8988T (cell line): ENCODE results near the gene FBXO11.
"Not testable (repeated sequence)": the region's sequence is repeated elsewhere in the genome, so short reads cannot be mapped to it uniquely, and the experiment has no call there.

ENCODE experiments used
- DNase-seq: peaks from one replicate; pipeline ENCODE4 v3.0.0; 2011

The FBXO11 gene

GRCh38 chr2:47906157-47907038 lies at the start of gene FBXO11:
Gene FBXO11 (minus strand): TSS chr2:47906498. CDS start chr2:47905720, 778 bp downstream.
- DNase-seq, result peak; percentile 53

GRCh38 chr2:47950340-47951301 lies 44.3 kb upstream of the FBXO11 start:
- DNase-seq, result no peak

DNA sequence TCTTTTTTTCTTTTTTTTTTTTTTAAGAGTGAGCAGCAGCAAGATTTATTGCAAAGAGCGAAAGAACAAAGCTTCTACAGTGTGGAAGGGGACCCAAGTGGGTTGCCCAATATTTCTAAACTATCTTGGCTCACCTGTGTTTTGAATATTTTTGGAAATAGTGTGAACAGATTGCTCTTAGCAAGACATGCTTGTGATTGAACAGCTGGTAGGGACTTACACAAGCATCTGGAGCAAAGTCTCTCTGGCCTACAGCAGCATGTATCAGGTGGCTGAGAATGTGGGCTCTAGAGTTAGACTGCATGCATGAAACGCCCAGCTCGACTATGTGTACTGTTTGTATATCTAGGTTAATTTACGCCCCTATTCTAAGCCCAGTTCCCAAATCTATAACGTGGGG lies 40.3 kb upstream of the FBXO11 start:
- no peak for DNase-seq

DNA sequence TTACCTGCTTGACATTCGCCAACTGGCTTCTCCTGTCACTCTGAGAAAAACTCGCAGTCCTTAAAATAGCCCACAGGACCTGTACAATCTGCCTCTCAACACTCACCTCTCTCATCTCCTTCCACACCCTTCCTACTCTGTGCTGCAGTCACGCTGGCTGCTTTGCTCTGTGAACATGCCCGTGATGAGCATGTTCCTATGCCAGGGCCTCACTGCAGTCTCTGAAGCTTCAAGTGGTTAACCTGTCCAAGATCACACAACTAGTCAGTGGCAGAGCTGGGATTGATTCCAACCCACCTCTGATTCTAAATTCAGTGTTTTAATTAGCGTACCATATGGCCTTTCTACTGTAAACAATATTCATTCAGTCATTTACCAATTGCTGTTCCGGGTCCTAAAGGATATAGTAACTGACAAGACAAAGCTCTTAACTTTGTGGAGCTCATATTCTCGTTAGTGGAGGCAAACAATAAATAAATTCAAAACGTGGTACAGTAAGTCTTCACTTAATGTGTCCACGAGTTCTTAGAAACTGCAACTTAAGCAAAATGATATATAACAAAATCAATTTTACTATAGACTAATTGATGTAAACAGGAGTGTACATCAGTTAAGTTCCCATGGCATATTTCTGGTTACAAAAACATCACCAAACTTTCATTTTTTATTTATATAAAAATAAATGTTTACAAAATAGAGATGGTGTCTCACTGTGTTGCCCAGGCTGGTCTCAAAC lies 38.9 kb upstream of the FBXO11 start:
- no peak for DNase-seq

- DNase-seq, result no peak
Observed at GRCh38 chr2:47941936-47942335, 35.6 kb upstream of the FBXO11 start.

DNA sequence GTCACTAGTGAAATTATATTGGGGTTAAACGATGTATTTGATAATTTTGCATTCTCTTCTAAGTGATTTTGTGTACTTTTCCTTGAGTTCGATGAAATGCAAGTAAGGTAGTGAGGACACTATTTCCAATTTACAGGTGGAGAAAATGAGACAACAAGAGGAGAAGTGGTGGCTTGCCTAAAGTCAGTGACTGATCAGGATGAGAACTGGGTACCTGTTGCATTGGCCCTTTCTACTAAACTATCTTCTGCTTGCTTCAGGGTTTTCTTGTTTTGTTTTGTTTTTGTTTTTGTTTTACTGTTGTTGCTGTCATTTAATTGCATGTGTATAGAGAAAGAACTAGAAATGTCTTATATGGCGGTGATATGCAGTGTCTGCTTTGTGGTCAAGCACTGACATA lies 31.4 kb upstream of the FBXO11 start:
- no peak for DNase-seq

GRCh38 chr2:47935071-47935470 lies 28.8 kb upstream of the FBXO11 start:
- DNase-seq, result no peak

- DNase-seq, result no peak
Observed at GRCh38 chr2:47918043-47918442, 11.7 kb upstream of the FBXO11 start.

GRCh38 chr2:47917276-47917961 lies 11.1 kb upstream of the FBXO11 start:
- no peak for DNase-seq

GRCh38 chr2:47916412-47916811 lies 10.1 kb upstream of the FBXO11 start:
- no peak for DNase-seq

GRCh38 chr2:47910662-47911061 lies 4.4 kb upstream of the FBXO11 start:
- DNase-seq, result not testable (repeated sequence)

DNA sequence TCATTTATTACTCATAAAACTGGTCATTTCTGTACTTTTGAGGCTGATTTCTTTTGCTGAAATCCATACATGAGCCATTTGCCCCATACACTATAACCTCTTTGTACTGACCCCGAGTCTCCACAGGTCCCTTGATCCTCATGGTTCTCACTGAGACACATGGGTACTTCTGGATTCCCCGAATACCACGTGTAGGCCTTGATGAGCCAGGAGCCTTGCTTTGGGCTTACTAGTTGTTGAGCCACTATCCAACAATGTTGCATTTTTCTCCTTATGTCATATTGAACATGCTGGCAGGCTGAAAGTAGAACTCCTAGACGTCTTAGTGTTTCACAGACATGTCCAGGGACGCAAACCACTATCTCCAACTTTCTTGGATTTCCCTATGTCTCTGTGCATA lies 2.4 kb upstream of the FBXO11 start:
- DNase-seq, result no peak

DNA sequence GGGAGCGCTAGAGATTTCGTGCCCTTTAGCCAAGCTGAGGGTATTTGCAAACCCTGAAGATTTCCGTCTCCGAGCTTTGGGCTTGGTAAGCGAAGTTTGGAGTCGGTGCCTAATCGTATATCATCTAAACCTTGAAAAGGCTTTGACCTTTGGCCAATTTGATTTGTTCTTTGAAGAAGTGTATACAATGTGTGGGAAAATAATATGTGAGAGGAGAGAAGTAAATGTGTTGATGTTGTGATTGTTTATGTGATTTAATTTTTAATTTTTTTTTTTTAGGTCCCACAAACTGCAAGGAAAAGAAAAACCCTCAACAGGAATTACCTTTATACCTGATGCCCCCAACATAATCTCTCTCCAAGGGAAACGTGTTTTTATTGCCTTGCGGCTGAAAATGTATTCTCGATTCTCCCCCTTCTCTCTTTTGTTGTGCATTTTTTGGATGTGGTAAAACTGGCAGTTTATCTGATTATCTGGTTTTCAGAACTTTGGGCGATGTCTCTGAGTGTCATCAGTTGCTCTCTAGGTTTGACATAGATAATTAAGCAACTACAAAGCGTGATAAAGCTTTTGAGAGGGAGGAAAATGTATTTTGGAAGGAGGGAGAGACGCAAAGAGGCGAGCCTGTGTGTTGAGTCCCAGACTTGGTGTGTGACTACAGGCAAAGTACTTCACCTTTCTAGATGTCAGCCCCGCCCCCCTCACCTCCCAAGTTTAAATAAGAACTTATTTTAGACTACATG lies 912 bp upstream of the FBXO11 start:
- DNase-seq, result no peak

DNA sequence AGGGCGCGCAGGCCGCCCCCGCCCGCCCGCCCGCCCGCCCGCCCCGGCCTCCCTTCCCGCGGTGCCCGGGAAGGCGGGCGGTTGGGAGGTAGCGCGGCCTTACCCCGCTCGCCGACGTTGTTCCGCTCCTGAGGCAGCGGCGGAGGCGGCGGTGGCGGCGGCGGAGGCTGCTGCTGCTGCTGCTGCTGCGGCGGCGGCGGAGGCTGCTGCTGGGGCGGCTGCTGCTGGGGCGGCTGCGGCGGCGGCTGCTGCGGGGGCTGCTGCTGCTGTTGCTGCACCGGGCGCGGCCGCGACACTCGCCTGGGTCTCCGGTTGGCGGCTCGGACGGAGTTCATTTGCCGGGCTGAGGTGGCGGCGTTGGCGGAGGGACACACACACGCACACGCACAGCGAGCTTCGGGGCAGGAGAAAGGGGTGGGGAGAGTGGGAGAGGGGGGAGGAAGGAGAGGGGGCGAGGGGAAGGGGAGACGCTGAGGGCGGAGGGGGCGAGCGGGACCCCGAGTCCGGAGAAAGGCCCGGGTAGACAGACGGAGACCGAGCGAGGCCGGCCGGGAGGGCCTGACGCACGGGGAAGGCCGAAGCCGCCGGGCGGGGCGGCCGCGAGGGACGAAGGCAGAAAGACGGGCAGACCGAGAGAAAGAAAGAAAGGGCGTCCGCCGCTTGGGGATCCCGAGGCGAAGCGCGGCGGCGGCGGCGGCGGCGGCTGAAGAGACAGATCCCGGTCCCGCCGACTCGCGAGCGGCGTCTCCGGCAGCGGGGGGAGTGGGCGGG lies 727 bp downstream of the FBXO11 start:
- DNase-seq, result no peak

GRCh38 chr2:47903781-47904490 lies 2.4 kb downstream of the FBXO11 start:
- DNase-seq, result no peak

DNA sequence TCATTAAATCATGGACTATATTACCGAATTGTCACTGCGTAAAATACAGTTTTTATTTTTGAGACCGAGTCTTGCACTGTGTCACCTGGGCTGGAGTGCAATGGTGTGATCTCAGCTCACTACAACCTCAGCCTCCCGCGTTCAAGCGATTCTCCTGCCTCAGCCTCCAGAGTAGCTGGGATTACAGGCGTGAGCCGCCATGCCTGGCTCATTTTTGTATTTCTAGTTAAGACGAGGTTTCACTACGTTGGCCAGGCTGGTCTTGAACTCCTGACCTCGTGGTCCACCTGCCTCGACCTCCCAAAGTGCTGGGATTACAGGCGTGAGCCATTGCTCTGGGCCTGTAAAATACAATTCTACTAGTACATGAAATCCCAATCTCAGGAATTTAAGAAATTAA lies 4.4 kb downstream of the FBXO11 start:
- DNase-seq, result not testable (repeated sequence)

- no peak for DNase-seq
Observed at GRCh38 chr2:47900857-47901256, 5.4 kb downstream of the FBXO11 start.

DNA sequence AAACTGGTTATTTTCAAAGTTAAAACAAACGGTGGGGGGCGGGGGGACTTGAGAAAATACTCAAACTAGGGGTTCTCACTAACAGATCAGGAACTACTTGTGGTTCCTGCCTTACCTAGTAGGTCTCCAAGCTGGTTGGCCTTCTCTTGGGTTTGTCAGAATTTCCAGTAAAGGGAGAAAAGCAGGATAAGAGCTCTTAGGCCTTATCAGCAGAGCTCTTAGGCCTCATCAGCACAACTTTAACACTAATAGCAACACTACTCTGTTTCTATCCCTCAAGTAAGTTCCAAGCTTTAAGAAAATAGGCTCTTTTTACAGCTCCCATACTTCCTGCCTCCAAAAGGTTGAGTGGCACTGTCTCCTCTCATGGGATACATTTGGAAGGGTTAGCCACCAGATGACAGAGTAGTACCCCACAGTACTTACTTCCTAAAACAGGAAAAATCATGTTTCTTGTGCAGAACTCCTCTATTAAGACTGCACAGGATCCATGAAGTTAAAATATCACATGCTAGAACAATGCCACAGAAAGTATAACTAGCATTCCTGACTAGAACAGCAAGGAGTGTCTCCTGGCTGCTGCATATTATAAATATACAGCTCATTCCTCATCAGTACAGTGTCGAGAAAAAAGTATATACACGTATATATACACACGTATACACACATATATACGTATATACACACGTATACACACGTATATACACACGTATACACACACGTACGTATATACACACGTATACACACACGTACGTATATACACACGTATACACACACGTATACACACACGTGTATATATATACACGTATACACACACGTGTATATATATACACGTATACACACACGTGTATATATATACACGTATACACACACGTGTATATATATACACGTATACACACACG lies 6.1 kb downstream of the FBXO11 start:
- DNase-seq, result no peak
